T-helper 2 cell treated with Interferon-gamma antibody and Interleukin-4, amounts not matched to agents 5 μg/mL and 100 μg/mL, for 36 hours (primary cell): Measurements from ENCODE around the gene GNAT1.

Source experiments
- DNase-seq: peaks from one replicate; pipeline ENCODE4 v3.0.0; 2021; ENCODE audit warnings: low spot score
- H3K27ac Mint-ChIP-seq: one replicate; pipeline ENCODE4 v1.8.0; 2021; ENCODE audit warnings: mild to moderate bottlenecking, mixed read lengths
- H3K27me3 Mint-ChIP-seq: one replicate; pipeline ENCODE4 v1.8.0; 2021; ENCODE audit warnings: low read depth, mixed read lengths
- H3K36me3 Mint-ChIP-seq: one replicate; pipeline ENCODE4 v1.8.0; 2021; ENCODE audit warnings: low read depth, mixed read lengths
- H3K4me1 Mint-ChIP-seq: one replicate; pipeline ENCODE4 v1.8.0; 2021; ENCODE audit warnings: low read depth, mixed read lengths
- H3K4me3 Mint-ChIP-seq: one replicate; pipeline ENCODE4 v1.8.0; 2022; ENCODE audit warnings: mild to moderate bottlenecking, moderate library complexity, mixed read lengths
- H3K9me3 Mint-ChIP-seq: one replicate; pipeline ENCODE4 v1.8.0; 2021; ENCODE audit warnings: mixed read lengths

The GNAT1 gene

DNA sequence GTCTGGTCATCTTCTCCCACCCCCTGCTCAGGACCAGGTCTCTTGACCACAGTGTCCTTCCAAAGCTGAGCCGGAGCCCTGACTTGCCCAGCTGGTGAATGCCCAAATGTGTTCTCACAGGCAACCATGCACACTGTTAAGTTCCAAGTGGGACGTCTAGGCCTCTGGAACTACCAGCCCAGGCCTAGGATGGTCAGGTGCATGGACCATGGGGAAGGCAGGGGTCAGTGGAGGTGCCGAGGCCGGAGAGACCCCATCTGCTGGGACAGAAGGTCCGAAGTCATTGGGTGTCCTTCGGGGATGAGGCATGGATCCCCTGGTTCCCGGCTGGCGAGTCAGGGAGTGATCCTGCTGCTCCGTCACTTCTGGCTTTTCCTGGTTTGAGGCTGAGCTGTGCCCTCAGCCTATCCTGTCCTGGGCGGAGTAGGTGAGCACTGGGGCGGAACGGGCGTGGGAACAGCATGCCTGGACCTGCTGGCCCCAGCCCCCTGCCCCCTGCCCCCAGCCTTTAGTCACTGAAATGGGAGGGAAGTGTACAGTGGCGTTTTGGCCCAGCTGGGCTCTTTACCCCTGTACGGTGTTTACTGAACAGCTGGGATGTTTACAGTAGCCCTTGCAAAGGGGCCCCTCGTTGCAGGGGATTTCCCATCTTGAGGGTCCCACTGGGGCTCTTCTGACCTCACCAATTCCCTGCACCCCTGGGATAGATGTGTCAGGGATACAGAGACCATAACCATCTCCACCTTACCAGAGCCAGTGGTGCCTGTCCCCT, 24.2 kb upstream of the GNAT1 start:
- H3K27ac Mint-ChIP-seq = no peak overlapping the region
- H3K9me3 Mint-ChIP-seq = no peaks in the 10 kb centered on the region
- H3K4me3 Mint-ChIP-seq = no peak overlapping the region
- no peaks in the 10 kb centered on the region for H3K36me3 Mint-ChIP-seq
- peaks cover 3% of the 10 kb centered on the region for H3K27me3 Mint-ChIP-seq
- no peaks in the 10 kb centered on the region for H3K4me1 Mint-ChIP-seq
- DNase-seq = no peak

DNA sequence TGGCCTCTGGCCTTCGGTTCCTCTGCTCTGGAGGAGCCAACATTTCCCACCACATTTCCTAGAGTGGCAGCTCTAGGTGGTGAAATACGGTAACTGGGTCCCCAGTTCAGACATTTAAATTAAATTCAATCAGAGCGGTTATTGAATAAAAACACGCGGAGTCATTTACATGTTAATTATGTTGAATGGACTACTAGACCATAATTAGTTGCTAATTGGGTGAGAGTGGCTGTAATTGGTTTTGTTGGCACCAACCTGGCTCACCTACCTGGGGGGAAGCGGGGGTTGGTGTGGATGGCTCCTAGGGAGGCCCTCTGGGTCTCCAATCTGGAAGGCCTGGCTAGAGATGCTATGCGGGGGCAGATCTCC, 23.6 kb upstream of the GNAT1 start:
- Mint-ChIP-seq H3K27ac (no peak overlapping the region), H3K9me3 (no peaks in the 10 kb centered on the region), H3K4me3 (no peak overlapping the region), H3K27me3 (peaks cover 3% of the 10 kb centered on the region), H3K36me3 (no peaks in the 10 kb centered on the region), H3K4me1 (no peaks in the 10 kb centered on the region)
- DNase-seq = no peak

DNA sequence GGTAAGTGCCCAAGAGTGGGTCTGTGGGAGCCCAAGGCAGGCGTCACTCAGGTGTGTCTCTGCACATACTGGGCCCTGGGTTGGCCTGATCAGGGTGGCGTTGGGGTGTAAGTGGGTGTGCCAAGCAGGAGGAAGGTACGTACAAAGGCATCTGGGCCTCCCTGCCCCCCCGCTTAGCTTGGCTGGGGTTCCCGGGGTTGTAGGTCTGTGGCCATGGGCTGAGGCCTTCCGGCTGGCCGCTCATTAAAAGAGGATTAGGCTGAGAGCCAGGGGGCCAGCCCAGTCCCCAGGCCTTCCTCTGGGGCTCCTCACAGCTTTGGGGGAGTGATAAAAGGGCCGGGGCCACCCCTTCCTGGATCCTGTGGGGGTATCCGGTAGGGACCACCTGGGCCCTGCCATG, 23.0 kb upstream of the GNAT1 start:
- Mint-ChIP-seq H3K9me3 (no peaks in the 10 kb centered on the region), H3K27me3 (peaks cover 3% of the 10 kb centered on the region), H3K4me3 (no peak overlapping the region), H3K4me1 (no peaks in the 10 kb centered on the region), H3K36me3 (no peaks in the 10 kb centered on the region), H3K27ac (no peak overlapping the region)
- no peak for DNase-seq

DNA sequence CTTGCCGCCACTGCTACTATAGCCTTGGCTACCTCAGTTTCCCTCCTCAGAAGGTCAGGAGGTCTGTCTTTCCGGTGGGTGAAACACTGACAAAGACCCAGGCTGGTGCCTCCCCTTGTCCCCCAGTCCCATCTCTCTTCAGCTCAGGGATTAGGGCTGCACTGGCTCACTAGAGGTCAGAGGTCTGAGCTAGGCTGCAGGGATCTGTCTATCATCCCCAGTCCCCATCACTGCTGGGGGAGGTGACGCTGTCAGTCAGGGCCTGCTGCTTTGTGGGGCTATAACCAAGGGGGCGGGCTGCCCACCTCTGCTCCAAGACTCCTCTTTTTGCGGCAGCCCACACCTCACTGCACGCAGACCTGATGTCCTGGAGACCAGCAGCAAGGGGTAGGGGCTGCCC, 22.6 kb upstream of the GNAT1 start:
- Mint-ChIP-seq H3K36me3 (no peaks in the 10 kb centered on the region), H3K27ac (no peak overlapping the region), H3K9me3 (no peaks in the 10 kb centered on the region), H3K4me1 (peaks cover 2% of the 10 kb centered on the region), H3K4me3 (no peak overlapping the region), H3K27me3 (peaks cover 3% of the 10 kb centered on the region)
- DNase-seq = no peak

DNA sequence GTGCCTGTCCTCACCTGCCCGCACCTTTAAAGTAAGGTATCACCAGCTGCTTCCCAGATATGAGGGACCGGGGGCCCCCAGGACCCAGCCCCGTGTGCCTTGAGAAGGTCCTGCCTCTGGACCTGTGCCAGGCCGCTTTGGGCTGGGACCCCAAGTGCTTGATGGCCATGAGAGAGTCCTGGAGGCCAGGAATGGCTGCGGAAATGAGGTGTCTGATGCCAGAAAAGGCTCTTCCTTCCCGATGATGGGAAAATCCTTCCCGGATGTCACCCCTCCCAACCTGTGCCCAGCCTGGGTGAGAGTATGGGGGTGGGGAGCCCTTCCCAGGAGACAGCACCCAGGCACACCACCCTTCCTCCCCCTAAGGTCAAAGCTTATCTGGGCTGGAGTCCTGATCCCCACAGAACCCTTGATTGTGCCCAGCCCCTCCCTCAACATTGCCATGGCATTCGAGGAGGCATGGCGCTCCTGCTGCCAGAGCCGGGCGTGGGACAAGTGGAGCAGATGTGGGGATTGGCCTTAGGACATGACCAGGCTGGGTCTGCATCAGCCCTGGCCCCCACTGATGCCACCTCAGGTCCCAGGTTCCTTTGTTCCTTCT, 22.1 kb upstream of the GNAT1 start:
- H3K4me1 Mint-ChIP-seq = peaks cover 3% of the 10 kb centered on the region
- H3K27ac Mint-ChIP-seq = no peak overlapping the region
- H3K36me3 Mint-ChIP-seq = no peaks in the 10 kb centered on the region
- no peaks in the 10 kb centered on the region for H3K9me3 Mint-ChIP-seq
- no peak for DNase-seq
- H3K27me3 Mint-ChIP-seq = peaks cover 3% of the 10 kb centered on the region
- H3K4me3 Mint-ChIP-seq = no peak overlapping the region

DNA sequence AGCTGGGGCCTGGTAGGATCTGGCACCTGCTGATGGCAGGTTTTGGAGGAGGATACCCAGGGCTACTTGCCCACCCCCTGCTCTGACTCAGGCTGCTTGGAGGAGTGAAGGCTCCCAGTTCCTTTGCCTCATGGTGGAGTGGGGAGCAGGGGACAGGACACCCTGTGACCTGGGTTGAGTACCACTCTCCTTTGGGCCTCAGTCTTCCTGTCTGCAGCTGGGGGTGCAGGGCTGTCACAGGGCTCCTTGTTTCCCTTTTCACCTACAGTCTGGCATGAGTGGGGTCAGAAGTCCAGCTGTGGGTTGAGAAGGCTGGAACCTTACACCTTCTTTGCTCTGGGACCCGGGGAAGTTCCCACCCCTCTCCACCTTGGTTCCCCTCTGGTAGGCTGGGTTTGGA, 21.6 kb upstream of the GNAT1 start:
- H3K27ac Mint-ChIP-seq = no peak overlapping the region
- DNase-seq = no peak

DNA sequence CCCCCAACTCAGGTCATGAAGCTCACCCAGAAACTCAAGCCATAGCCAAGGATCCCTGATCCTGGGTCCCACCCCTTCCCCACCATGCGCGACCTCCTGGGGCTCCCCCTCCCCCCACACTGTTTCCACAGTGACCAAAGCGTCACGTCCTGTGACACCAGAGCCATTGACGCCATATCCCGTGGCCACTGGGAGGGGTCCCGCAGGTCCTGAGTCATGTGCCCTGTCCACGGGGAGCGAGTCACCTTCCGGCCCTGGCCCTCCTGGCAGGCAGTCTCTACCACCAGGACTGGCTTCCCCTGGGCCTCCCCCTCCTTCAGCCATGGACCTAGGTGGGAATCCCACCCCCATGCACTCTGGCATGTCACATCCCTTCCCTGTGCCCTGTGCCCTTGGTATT, 20.7 kb upstream of the GNAT1 start:
- no peaks in the 10 kb centered on the region for H3K36me3 Mint-ChIP-seq
- no peak overlapping the region for H3K4me3 Mint-ChIP-seq
- no peaks in the 10 kb centered on the region for H3K27me3 Mint-ChIP-seq
- no peak overlapping the region for H3K27ac Mint-ChIP-seq
- H3K4me1 Mint-ChIP-seq = peaks cover 3% of the 10 kb centered on the region
- no peaks in the 10 kb centered on the region for H3K9me3 Mint-ChIP-seq
- DNase-seq = no peak

More for the DNA sequence above, 21.6 kb upstream of the GNAT1 start:
- H3K4me3 Mint-ChIP-seq = no peak overlapping the region
- H3K36me3 Mint-ChIP-seq = no peaks in the 10 kb centered on the region
- H3K9me3 Mint-ChIP-seq = no peaks in the 10 kb centered on the region
- peaks cover 3% of the 10 kb centered on the region for H3K27me3 Mint-ChIP-seq
- peaks cover 3% of the 10 kb centered on the region for H3K4me1 Mint-ChIP-seq

DNA sequence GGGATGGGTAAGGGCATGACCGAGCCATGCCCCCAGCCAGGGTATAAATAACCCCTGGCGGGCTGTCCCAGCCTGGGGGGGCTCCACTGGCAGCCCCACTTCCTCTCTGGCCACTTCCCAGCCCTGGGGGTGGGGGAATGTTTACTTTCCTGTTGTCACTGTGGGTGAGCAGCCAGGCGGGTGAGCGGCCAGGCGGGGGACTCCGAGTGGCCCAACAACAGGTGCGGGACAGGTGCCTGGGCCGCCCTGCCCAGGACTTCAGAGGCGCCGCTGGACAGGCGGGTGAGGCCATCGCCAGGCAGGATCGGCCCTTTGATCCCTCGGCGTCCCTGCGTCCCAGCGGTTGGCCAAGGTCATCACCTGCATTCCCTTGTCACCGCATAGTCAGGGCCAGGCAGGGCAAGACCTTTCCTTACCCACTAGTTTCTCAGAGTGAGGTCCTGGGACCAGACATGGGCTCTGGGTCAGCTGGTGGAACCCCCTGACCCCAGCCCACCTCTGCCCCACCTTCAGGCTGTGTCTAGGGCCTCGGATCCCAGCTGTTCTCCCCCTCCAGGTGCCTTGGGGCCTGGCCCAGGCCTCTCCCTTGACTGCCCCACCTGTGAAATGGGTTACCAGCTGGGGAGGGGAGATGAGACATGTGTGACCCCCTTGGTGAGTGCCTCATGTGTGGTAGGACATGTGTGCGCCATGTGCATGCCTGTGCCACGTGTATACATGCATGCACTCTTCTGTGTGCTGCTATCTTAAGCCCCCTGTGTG, 19.7 kb upstream of the GNAT1 start:
- H3K36me3 Mint-ChIP-seq = no peaks in the 10 kb centered on the region
- H3K27me3 Mint-ChIP-seq = no peaks in the 10 kb centered on the region
- no peak for DNase-seq
- H3K4me3 Mint-ChIP-seq = no peak overlapping the region
- no peak overlapping the region for H3K27ac Mint-ChIP-seq
- H3K4me1 Mint-ChIP-seq = peaks cover 3% of the 10 kb centered on the region
- H3K9me3 Mint-ChIP-seq = no peaks in the 10 kb centered on the region

DNA sequence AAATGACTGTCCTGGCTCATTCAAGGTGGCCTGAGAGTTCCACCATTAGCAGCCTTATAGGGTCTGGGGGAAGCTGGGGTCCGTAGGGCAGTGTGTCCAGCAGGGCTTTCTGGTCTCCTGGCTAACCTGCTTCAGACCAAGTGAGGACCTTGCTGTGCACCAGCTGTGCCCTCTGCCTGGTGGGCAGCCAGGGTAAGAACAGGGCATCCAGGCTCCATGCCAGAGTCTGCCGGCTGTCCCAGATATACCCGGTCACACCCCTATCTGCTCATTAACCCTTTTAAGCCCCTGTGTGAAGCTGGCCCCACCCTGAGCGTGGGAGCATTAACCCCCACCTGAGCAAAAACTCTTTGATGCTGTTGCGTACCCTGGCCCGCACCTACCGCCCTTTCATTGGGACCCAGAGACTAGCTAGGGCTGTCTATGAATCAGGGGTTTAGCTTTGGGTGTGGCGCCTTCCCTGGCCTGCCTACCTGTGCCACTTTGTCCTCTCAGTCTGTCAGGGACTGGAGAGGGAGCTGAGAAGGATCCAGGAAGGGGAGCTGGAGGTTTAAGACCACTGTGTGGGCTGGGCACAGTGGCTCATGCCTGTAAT, 18.7 kb upstream of the GNAT1 start:
- Mint-ChIP-seq H3K4me3 (no peak overlapping the region), H3K4me1 (peaks cover 3% of the 10 kb centered on the region), H3K27me3 (no peaks in the 10 kb centered on the region), H3K36me3 (no peaks in the 10 kb centered on the region), H3K27ac (no peak overlapping the region), H3K9me3 (no peaks in the 10 kb centered on the region)
- no peak for DNase-seq

DNA sequence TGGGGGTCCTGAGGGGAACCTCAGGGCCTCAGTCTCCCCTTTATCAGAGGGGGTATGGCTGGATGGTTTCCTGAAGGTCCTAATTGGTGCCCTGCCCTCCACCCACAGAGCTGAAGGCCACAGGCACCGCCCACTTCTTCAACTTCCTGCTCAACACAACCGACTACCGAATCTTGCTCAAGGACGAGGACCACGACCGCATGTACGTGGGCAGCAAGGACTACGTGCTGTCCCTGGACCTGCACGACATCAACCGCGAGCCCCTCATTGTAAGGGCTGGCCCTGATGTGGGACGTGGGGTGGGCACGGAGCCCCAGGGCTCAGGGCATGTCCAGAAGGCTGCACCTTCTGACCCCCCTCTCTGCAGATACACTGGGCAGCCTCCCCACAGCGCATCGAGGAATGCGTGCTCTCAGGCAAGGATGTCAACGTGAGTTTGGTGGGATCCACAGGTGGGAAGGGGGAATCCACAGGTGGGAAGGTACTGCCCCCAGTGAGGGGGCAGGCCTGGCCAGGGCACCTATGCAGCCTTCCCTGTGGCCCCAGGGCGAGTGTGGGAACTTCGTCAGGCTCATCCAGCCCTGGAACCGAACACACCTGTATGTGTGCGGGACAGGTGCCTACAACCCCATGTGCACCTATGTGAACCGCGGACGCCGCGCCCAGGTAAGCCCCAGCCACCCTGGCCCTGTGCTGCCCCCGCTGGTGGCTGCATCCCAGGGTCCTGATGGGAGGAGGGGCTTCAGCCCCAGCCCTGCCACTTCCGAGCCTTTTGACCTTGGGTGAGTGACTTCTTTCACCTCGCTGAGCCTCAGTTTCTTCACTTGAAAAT, 17.5 kb upstream of the GNAT1 start:
- Mint-ChIP-seq H3K4me1 (peaks cover 3% of the 10 kb centered on the region), H3K27ac (no peak overlapping the region), H3K4me3 (no peak overlapping the region), H3K36me3 (no peaks in the 10 kb centered on the region), H3K27me3 (no peaks in the 10 kb centered on the region), H3K9me3 (no peaks in the 10 kb centered on the region)
- DNase-seq = no peak

DNA sequence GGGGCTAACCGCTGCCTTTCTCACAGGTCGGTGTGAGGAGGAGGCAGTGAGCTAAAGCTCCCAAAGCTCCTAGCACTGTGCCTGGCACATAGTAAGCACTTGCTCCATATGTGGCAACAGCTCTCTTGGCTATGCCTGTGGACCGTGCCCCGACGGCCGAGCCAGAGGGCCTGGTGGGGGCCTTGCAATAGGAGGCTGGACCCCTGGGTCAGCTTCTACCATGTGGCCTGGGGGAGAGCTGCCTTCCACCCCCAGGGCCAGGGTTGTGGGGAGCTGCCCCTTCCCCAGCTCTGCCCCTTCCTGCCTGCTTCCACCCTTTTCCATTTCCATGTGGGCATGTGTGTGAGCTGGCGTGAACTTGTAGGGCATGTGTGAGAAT, 16.9 kb upstream of the GNAT1 start:
- Mint-ChIP-seq H3K27ac (no peak overlapping the region), H3K27me3 (no peaks in the 10 kb centered on the region), H3K9me3 (no peaks in the 10 kb centered on the region), H3K4me1 (peaks cover 3% of the 10 kb centered on the region), H3K36me3 (no peaks in the 10 kb centered on the region), H3K4me3 (no peak overlapping the region)
- DNase-seq = no peak

DNA sequence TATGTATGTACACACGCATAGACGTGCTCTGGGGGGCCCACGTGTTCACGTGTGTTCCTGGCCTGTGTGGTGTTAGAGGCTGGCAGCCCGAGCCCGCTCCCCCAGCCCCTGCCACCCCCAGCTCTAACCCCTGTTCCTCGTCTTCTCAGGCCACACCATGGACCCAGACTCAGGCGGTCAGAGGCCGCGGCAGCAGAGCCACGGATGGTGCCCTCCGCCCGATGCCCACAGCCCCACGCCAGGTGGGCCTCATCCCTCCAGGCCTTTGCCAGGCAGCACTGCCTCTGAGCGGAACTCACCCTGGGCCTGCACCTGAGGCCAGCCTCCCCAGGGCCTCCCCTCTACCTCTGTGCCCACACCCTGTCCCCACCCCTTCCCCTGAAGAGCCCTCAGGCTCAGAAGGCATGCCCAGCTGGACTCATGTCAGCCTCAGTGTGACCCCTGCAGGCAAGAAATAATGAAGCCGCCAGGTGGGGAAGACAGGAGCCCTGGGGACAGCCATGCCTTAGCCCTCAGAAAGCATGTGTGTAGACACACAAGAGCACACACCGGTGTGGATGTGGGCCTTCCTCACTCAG, 16.4 kb upstream of the GNAT1 start:
- no peak overlapping the region for H3K27ac Mint-ChIP-seq
- H3K27me3 Mint-ChIP-seq = no peaks in the 10 kb centered on the region
- H3K9me3 Mint-ChIP-seq = no peaks in the 10 kb centered on the region
- H3K4me3 Mint-ChIP-seq = no peak overlapping the region
- DNase-seq = no peak
- no peaks in the 10 kb centered on the region for H3K36me3 Mint-ChIP-seq
- peaks cover 3% of the 10 kb centered on the region for H3K4me1 Mint-ChIP-seq

DNA sequence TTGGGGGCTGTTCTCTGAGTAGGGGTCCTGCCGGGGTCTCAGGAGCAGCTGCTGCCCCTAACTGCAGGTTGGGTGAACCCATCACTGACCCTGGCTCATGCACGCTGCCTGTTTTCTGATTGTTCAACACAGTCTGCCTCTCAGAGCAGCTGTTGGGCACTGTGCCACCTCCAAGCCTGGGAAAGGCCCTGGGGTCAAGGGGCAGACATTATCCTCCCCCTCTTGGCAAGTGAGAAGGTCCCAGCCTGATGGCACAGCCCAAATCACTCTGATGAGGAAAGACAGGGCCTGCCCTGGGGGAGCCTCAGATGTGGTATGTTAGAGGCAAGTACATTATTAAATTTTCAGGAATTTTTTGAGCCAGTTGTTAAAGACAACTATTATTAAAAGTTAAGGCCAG, 14.1 kb upstream of the GNAT1 start:
- Mint-ChIP-seq H3K4me1 (peaks cover 3% of the 10 kb centered on the region), H3K9me3 (no peaks in the 10 kb centered on the region), H3K4me3 (no peak overlapping the region), H3K27me3 (no peaks in the 10 kb centered on the region), H3K36me3 (no peaks in the 10 kb centered on the region), H3K27ac (no peak overlapping the region)
- DNase-seq = no peak
